GM23338 (cell line): ENCODE results near the gene ZZZ3. TPM values are rescaled to one million over a fixed set of nuclear protein-coding genes. Genes with fewer than 3 reads are reported as not detected.

Source experiments
- ATAC-seq: fragments of 200-7000 bp; cut with Tn5 transposase; 3 replicates; pipeline ENCODE4 v1.9.1; 2020
- DNase-seq: peaks from one replicate; pipeline ENCODE4 v3.0.0-alpha.2; 2015; ENCODE audit warnings: low spot score
- H2AFZ ChIP-seq: fragments of 200-600 bp; sonication (generic); 2 replicates; pipeline ENCODE4 v1.8.0; 2016; ENCODE audit warnings: antibody characterized with exemption, mild to moderate bottlenecking, moderate library complexity
- H3F3A ChIP-seq: fragments of 200-600 bp; sonication (generic); replicated peaks from 2 replicates; pipeline ENCODE4 v1.8.0; 2017; ENCODE audit warnings: antibody characterized with exemption, mixed run types, low read depth
- H3K27ac ChIP-seq: fragments of 200-600 bp; sonication (generic); 2 replicates; pipeline ENCODE4 v1.6.1; 2016; ENCODE audit warnings: low read depth
- H3K27me3 ChIP-seq: fragments of 200-600 bp; sonication (generic); 2 replicates; pipeline ENCODE4 v1.8.0; 2016; ENCODE audit warnings: mild to moderate bottlenecking, mixed run types, moderate library complexity; ENCODE audit not compliant: insufficient read depth
- H3K36me3 ChIP-seq: fragments of 200-600 bp; sonication (generic); 2 replicates; pipeline ENCODE4 v1.8.0; 2016; ENCODE audit warnings: mild to moderate bottlenecking; ENCODE audit not compliant: insufficient read depth
- H3K4me1 ChIP-seq: fragments of 200-600 bp; sonication (generic); 2 replicates; pipeline ENCODE4 v1.8.0; 2016; ENCODE audit warnings: mild to moderate bottlenecking, moderate library complexity; ENCODE audit not compliant: insufficient read depth
- H3K4me2 ChIP-seq: fragments of 200-600 bp; sonication (generic); 2 replicates; pipeline ENCODE4 v1.7.1; 2017; ENCODE audit warnings: mixed run types
- H3K4me3 ChIP-seq: fragments of 200-600 bp; sonication (generic); 2 replicates; pipeline ENCODE4 v1.6.1; 2016; ENCODE audit warnings: mixed run types
- H3K79me2 ChIP-seq: fragments of 200-600 bp; sonication (generic); replicated peaks from 2 replicates; pipeline ENCODE4 v1.8.0; 2017; ENCODE audit warnings: mild to moderate bottlenecking; ENCODE audit not compliant: insufficient read depth
- H3K9me2 ChIP-seq: fragments of 200-600 bp; sonication (generic); 2 replicates; pipeline ENCODE4 v1.8.0; 2017; ENCODE audit not compliant: insufficient read depth
- H4K20me1 ChIP-seq: fragments of 200-600 bp; sonication (generic); replicated peaks from 2 replicates; pipeline ENCODE4 v1.8.0; 2017; ENCODE audit warnings: mild to moderate bottlenecking; ENCODE audit not compliant: insufficient read depth
- H3K27ac Mint-ChIP-seq: 2 replicates; pipeline ENCODE4 v1.8.0; 2020; ENCODE audit warnings: inconsistent platforms, mild to moderate bottlenecking, moderate library complexity, mixed read lengths
- H3K27me3 Mint-ChIP-seq: 3 replicates; pipeline ENCODE4 v1.8.0; 2022; ENCODE audit warnings: low read depth, mild to moderate bottlenecking, moderate library complexity, mixed read lengths, inconsistent platforms; ENCODE audit not compliant: insufficient read depth, poor library complexity
- H3K36me3 Mint-ChIP-seq: 3 replicates; pipeline ENCODE4 v1.8.0; 2021; ENCODE audit warnings: low read depth, mild to moderate bottlenecking, inconsistent platforms, moderate library complexity, mixed read lengths
- H3K4me1 Mint-ChIP-seq: 3 replicates; pipeline ENCODE4 v1.8.0; 2020; ENCODE audit warnings: mild to moderate bottlenecking, inconsistent platforms, mixed read lengths
- H3K4me3 Mint-ChIP-seq: 3 replicates; pipeline ENCODE4 v1.8.0; 2021; ENCODE audit warnings: moderate library complexity, mild to moderate bottlenecking, inconsistent platforms, mixed read lengths
- H3K9me3 Mint-ChIP-seq: 3 replicates; pipeline ENCODE4 v1.8.0; 2020; ENCODE audit warnings: moderate library complexity, mild to moderate bottlenecking, inconsistent platforms, mixed read lengths
- CREB1 ChIP-seq: fragments of 250-450 bp; sonication (Bioruptor Pico); IDR thresholded peaks from 2 replicates; pipeline ENCODE4 v1.5.0; 2020; ENCODE audit warnings: low read depth, mild to moderate bottlenecking, moderate library complexity
- EZH2phosphoT487 ChIP-seq: fragments of 200-600 bp; sonication (generic); IDR thresholded peaks from one replicate; pipeline ENCODE4 v1.8.1; 2018; ENCODE audit warnings: antibody characterized with exemption; ENCODE audit not compliant: unreplicated experiment
- NANOG ChIP-seq: IDR thresholded peaks from 2 replicates; pipeline ENCODE4 v1.6.1; 2016; ENCODE audit warnings: antibody characterized with exemption, borderline replicate concordance
- ZNF114 ChIP-seq: fragments of 250-450 bp; sonication (Bioruptor Pico); IDR thresholded peaks from 2 replicates; pipeline ENCODE4 v1.5.0; 2020; ENCODE audit warnings: mild to moderate bottlenecking, moderate library complexity
- ZNF331 ChIP-seq: fragments of 250-450 bp; sonication (Bioruptor Pico); IDR thresholded peaks from 2 replicates; pipeline ENCODE4 v1.5.0; 2020; ENCODE audit warnings: low read depth, mild to moderate bottlenecking, moderate library complexity
- polyA plus RNA-seq: library from polyadenylated mRNA; unstranded; fragments of >200 nt; fragmentation: Nextera tagmentation; extraction: Ambion mirVana; gene quantifications from 2 replicates; pipeline ENCODE4 v1.2.1, GENCODE V29; 2016
- total RNA-seq: library from RNA; depleted of rRNA; stranded (reverse); fragments of >200 nt; shearing (Covaris generic); gene quantifications from 2 replicates; pipeline ENCODE4 v1.2.3, GENCODE V29; 2014
- TF ChIP-seq, protein P1 (sequence below): fragments of 250-450 bp; sonication (Bioruptor Pico); IDR thresholded peaks from 2 replicates; pipeline ENCODE4 v1.5.0; 2020; ENCODE audit warnings: mild to moderate bottlenecking, moderate library complexity
- TF ChIP-seq, protein P2 (sequence below): IDR thresholded peaks from 2 replicates; pipeline ENCODE4 v1.6.1; 2016; ENCODE audit warnings: antibody characterized with exemption

The ZZZ3 gene
- total and polyA plus RNA-seq, 2 experiments from 2014 or later = 33.4 to 107 TPM

DNA sequence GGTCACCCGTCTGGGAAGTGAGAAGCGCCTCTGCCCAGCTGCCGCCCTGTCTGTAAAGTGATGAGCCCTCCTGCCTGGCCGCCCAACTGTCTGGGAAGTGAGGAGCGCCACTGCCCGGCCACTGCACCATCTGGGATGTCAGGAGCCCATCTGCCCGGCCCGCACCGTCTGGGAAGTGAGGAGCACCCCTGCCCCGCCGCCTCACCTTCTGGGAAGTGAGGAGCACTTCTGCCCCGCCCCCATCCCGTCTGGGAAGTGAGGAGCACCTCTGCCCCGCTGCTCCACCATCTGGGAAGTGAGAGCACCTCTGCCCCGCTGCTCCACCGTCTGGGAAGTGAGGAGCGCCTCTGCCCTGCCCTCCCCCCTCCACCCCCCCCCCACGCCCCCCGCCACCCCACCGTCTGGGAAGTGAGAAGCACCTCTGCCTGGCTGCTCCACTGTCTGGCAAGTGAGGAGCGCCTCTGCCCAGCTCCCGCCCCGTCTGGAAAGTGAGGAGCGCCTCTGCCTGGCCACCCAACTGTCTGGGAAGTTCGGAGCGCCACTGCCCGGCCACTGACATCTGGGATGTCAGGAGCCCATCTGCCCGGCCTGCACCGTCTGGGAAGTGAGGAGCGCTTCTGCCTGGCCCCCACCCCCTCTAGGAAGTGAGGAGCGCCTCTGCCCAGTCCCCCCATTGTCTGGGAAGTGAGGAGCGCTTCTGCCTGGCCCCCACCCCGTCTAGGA, 4.5 kb upstream of the ZZZ3 start (continued):
- TF ChIP-seq, protein P1, sequence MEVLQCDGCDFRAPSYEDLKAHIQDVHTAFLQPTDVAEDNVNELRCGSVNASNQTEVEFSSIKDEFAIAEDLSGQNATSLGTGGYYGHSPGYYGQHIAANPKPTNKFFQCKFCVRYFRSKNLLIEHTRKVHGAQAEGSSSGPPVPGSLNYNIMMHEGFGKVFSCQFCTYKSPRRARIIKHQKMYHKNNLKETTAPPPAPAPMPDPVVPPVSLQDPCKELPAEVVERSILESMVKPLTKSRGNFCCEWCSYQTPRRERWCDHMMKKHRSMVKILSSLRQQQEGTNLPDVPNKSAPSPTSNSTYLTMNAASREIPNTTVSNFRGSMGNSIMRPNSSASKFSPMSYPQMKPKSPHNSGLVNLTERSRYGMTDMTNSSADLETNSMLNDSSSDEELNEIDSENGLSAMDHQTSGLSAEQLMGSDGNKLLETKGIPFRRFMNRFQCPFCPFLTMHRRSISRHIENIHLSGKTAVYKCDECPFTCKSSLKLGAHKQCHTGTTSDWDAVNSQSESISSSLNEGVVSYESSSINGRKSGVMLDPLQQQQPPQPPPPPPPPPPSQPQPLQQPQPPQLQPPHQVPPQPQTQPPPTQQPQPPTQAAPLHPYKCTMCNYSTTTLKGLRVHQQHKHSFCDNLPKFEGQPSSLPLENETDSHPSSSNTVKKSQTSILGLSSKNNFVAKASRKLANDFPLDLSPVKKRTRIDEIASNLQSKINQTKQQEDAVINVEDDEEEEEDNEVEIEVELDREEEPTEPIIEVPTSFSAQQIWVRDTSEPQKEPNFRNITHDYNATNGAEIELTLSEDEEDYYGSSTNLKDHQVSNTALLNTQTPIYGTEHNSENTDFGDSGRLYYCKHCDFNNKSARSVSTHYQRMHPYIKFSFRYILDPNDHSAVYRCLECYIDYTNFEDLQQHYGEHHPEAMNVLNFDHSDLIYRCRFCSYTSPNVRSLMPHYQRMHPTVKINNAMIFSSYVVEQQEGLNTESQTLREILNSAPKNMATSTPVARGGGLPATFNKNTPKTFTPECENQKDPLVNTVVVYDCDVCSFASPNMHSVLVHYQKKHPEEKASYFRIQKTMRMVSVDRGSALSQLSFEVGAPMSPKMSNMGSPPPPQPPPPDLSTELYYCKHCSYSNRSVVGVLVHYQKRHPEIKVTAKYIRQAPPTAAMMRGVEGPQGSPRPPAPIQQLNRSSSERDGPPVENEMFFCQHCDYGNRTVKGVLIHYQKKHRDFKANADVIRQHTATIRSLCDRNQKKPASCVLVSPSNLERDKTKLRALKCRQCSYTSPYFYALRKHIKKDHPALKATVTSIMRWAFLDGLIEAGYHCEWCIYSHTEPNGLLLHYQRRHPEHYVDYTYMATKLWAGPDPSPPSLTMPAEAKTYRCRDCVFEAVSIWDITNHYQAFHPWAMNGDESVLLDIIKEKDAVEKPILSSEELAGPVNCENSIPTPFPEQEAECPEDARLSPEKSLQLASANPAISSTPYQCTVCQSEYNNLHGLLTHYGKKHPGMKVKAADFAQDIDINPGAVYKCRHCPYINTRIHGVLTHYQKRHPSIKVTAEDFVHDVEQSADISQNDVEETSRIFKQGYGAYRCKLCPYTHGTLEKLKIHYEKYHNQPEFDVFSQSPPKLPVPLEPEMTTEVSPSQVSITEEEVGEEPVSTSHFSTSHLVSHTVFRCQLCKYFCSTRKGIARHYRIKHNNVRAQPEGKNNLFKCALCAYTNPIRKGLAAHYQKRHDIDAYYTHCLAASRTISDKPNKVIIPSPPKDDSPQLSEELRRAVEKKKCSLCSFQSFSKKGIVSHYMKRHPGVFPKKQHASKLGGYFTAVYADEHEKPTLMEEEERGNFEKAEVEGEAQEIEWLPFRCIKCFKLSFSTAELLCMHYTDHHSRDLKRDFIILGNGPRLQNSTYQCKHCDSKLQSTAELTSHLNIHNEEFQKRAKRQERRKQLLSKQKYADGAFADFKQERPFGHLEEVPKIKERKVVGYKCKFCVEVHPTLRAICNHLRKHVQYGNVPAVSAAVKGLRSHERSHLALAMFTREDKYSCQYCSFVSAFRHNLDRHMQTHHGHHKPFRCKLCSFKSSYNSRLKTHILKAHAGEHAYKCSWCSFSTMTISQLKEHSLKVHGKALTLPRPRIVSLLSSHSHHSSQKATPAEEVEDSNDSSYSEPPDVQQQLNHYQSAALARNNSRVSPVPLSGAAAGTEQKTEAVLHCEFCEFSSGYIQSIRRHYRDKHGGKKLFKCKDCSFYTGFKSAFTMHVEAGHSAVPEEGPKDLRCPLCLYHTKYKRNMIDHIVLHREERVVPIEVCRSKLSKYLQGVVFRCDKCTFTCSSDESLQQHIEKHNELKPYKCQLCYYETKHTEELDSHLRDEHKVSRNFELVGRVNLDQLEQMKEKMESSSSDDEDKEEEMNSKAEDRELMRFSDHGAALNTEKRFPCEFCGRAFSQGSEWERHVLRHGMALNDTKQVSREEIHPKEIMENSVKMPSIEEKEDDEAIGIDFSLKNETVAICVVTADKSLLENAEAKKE = no peak
- TF ChIP-seq NANOG (no peak), EZH2phosphoT487 (no peak), CREB1 (CRISPR knock-in tag) (no peak), ZNF331 (CRISPR knock-in tag) (no peak)

DNA sequence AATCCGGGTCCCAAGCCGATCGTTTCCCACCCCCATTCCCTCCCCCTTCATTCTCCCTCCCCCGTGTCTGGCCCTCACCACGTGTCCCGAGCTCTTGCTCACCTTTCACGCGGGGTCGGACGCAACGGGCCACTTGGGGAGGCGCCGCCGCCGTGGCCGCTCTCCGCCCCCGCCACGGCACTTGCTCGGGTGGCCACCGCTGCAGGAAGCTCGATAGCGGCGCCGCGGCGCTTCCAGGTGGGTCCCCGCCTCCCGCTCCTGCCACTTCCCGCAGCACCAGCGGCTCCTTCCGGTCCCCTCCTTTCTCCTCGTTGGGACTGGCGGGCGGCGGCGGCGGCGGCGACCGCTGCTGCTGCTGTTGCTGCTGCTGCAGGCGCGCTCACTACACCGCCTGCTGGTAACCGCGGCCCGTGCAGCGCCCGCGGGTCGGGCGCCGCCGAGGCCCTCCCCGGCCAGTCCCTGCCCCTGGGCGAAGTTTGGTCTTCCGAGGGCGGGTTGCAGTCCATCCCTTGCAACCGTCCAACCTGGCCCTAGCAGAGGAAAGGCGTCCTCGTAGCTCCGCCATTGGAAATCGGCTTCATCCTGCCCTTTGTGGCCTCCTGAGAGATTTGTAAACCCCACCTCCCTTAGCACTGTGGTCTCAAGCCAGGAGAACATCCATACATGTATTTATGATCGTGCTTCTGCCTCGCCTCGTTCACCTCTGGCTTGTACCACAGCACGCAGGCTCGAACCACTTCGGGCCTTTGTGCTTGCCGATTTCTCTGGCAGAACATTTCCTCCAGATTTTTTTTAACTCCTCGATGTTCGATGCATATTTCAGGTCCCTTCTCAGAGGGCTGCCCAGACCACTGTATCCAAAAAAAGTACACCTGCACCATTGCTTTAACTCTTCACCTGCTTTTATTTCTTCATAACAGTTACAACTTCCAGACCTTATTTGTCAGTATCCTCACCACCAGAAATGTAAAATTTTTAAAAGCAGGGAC, 996 bp upstream of the ZZZ3 start:
- H3K4me3 ChIP-seq = peak overlapping the region; percentile 67
- H2AFZ ChIP-seq = peak overlapping the region; percentile 75
- peaks cover 15% of the 10 kb centered on the region for H3F3A ChIP-seq
- peak overlapping the region; percentile 94 for H3K4me3 Mint-ChIP-seq
- H3K36me3 ChIP-seq = no peaks in the 10 kb centered on the region
- H3K4me1 ChIP-seq = peaks cover 16% of the 10 kb centered on the region
- peak overlapping the region; percentile 88 for H3K4me2 ChIP-seq
- H3K27ac ChIP-seq = peak overlapping the region; percentile 100
- peak; percentile 67 for ATAC-seq
- H3K9me2 ChIP-seq = no peaks in the 10 kb centered on the region
- peaks cover 15% of the 10 kb centered on the region for H3K27me3 Mint-ChIP-seq
- H4K20me1 ChIP-seq = peaks cover 8% of the 10 kb centered on the region; the same call in 1 of the 2 replicates
- H3K79me2 ChIP-seq = peaks cover 38% of the 10 kb centered on the region
- peak; percentile 92 for DNase-seq
- peaks cover 21% of the 10 kb centered on the region for H3K4me1 Mint-ChIP-seq
- H3K27me3 ChIP-seq = no peaks in the 10 kb centered on the region
- peaks cover 4% of the 10 kb centered on the region; the same call in 2 of the 3 replicates for H3K36me3 Mint-ChIP-seq
- no peaks in the 10 kb centered on the region for H3K9me3 Mint-ChIP-seq
- peak overlapping the region; percentile 100 for H3K27ac Mint-ChIP-seq
- TF ChIP-seq EZH2phosphoT487 (no peak), ZNF114 (CRISPR knock-in tag) (no peak), ZNF331 (CRISPR knock-in tag) (no peak)
- TF ChIP-seq, protein P2, sequence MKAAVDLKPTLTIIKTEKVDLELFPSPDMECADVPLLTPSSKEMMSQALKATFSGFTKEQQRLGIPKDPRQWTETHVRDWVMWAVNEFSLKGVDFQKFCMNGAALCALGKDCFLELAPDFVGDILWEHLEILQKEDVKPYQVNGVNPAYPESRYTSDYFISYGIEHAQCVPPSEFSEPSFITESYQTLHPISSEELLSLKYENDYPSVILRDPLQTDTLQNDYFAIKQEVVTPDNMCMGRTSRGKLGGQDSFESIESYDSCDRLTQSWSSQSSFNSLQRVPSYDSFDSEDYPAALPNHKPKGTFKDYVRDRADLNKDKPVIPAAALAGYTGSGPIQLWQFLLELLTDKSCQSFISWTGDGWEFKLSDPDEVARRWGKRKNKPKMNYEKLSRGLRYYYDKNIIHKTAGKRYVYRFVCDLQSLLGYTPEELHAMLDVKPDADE = peak; percentile 31; the same call in 1 of the 2 replicates
